DMS153 treated with DMSO at 0.1 percent for 48 hours (cell line): ENCODE data around the gene SPEM3.

Experiments used
- DNase-seq: peaks from one replicate; lab custom pipeline; 2025; ENCODE audit not compliant: unreplicated experiment; lab: John Stamatoyannopoulos, UW

The SPEM3 gene

GRCh38 chr17:7428557-7428956 is at the start of gene SPEM3:
Gene SPEM3, plus strand, starts transcription at chr17:7428857. Its CDS starts 46 bp downstream, at chr17:7428903.
- DNase-seq, result no peak

- no peak for DNase-seq
Observed at GRCh38 chr17:7379134-7379533, 49.5 kb upstream of the SPEM3 start.

GRCh38 chr17:7380321-7380720 is 48.3 kb upstream of the SPEM3 start:
- DNase-seq, result no peak

DNA sequence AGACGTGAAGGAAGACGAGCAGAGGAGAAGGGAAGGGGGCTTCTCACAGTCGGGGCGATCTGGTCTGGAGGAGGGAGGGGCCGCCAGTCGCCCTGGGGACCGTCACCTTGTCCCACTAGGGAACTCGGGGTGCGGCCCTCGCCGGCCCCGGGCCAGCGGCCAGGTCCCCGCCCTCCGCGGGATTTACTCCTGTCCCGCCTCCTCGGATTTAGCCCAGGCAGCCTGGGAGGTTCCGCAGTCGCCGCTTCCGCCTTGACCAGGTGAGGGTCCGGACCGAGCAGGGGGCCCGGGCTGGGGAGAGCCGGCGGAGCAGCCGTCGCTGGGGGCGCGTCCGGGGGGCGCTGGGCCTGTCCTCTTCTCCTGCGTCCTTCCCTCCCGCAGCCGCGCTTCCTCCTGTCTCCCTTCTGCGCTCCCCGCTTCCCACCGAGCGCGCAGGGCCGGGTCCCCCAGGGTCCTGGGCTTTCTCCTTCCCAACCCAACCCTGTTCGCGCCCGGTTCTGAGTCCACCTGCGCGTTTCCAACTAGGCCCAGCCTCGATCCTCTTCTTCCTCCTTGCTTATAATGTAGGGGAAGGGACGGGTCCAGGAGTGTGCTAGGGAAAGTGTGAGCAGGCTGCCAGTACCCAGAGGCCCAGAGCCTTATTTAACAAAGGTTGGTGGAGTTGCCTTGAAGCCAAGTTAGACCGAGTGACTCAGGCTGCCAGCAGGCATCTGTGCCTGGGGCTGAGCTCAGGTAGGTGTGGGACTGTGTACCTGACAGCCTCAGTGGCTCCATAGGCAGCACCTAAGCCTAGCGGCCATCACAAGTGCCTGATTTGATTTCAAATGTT is 47.6 kb upstream of the SPEM3 start, which contains the start of gene TNK1:
Gene TNK1 (plus strand): TSS at position 235 of the 829 bp plus-strand sequence. CDS start 1,838 bp downstream, outside the sequence.
- DNase-seq, result no peak

DNA sequence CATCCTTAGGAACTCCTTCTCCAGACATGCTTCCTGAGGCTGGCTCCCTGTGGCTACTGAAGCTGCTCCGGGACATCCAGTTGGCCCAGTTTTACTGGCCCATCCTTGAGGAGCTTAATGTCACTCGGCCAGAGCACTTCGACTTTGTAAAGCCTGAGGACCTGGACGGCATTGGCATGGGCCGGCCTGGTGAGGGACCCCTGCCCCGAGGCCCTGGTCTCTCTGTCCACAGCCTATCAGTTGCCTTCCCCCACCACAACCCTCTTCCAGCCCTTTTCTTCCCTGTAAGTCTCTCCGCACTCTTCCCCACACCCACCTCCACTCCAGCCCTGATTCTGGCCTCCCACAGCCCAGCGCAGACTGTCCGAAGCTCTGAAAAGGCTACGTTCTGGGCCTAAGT is 45.8 kb upstream of the SPEM3 start:
- DNase-seq, result no peak

DNA sequence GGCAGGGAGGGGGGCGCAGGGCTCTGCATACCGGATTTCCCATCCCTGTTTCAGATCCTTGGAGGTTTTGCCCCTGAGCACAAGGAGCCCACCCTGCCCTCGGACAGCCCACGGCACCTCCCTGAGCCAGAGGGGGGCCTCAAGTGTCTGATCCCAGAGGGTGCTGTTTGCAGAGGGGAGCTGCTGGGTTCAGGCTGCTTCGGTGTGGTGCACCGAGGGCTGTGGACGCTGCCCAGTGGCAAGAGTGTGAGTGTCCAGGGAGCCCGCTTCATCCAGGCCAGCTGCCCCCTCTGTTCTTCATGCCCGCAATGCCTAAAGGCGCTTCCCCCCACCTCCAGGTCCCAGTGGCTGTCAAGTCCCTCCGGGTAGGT is 45.3 kb upstream of the SPEM3 start:
- no peak for DNase-seq

GRCh38 chr17:7383742-7384488 is 44.7 kb upstream of the SPEM3 start:
- no peak for DNase-seq

GRCh38 chr17:7384489-7385081 is 44.1 kb upstream of the SPEM3 start:
- no peak for DNase-seq

- no peak for DNase-seq
Observed at GRCh38 chr17:7388856-7389255, 39.8 kb upstream of the SPEM3 start.

GRCh38 chr17:7389924-7390910 is 38.4 kb upstream of the SPEM3 start:
- DNase-seq, result no peak

DNA sequence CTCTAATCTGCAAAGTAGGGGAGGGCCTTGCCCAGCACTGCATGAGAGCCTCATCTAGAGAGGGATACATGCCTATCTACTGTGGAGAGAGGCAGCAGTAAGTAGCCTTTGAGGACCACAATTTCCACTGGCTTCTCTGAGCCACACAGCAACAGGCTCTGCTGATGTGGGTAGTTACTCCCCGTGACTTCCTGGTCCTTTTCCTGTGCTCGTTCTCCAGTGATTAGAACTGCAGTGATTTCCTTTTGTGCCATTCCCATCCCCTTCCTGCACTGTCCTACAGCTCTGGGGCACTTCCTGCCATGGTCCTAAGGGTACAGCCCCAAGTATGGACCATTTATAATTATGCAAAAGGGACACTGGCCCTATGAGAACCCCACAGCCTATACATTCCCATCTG is 37.4 kb upstream of the SPEM3 start:
- DNase-seq, result no peak

DNA sequence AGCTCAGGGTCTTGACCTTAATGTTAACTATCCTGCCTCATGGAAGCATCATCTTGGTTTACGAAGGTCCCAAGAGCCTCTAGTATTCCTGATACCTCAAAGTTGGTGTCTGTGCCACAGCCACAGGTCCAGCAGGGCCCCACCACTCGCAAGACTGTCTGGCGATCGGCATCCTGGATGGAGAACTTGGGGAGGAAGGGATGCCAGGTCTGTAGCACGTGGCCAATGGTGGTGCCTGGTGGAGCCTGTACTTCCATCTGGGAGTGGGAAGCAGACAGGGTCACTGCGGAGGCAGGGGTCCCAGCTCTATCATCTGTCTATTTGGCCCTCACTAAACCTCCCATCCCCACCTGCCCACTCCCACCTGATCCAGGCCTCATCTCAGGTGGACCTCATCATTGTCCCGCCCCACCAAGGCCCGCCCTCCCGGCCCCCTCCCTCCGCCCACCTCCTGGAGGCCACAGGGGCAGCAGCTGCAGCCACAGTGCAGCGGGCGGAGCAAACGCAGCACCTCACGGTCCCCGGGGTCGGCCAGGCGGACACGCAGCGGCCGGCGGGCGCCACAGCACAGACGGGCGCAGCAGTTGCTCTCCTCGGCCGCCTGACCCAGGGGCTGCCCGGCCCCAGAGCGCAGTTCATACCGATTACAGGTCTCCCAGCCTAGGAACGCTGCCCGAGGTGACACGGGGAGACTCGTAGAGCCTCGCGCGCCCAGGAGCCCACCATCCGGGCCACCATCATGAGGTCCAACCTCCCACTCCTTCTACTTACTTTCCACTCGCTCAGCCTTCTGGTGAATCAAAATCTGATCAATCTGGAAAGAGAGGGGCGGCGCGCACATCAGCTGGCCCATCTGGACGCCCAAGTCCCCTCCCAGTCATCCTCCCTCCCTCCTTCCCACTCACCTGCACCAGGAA is 35.7 kb upstream of the SPEM3 start:
- DNase-seq, result no peak

DNA sequence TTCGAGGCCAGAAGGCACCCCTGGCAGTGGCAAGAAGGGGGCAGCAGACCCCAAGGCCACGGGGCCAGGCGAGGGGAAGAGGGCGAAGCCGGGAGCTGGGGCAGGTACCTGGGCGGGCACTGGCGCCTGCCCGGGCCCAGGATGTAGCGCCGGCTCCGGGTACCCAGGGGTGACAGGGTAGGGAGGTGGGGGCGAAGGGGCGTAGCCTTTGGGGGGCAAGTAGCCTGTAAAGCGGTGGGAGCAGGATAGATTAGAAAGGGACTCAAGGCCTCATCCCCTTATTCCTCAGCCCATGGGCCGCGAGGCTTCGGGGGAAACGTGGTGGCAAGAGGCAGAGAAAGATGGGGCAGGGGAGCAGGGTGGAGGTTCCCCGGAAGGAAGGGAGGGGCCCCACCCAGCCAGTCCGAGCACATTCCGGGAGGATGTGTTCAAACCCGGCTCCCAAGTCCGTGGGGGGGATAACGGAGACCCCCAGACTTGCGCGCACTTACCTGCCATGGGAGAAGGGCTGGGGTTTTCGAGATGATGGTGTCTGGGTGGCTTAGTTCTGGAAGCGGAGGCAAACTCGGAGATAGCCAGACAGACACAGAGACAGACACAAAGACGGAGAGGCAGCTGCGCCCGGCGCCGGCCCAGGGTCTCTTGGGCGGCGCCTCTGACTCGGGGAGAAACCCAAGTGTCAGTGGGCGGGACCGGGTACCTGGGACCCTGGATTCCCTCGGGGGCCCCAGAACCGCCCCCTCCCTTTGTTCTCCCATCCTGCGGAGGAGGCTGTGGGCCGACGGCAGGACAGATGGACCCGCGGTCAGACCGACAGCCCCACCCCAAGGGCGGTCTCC is 34.8 kb upstream of the SPEM3 start:
- no peak for DNase-seq

DNA sequence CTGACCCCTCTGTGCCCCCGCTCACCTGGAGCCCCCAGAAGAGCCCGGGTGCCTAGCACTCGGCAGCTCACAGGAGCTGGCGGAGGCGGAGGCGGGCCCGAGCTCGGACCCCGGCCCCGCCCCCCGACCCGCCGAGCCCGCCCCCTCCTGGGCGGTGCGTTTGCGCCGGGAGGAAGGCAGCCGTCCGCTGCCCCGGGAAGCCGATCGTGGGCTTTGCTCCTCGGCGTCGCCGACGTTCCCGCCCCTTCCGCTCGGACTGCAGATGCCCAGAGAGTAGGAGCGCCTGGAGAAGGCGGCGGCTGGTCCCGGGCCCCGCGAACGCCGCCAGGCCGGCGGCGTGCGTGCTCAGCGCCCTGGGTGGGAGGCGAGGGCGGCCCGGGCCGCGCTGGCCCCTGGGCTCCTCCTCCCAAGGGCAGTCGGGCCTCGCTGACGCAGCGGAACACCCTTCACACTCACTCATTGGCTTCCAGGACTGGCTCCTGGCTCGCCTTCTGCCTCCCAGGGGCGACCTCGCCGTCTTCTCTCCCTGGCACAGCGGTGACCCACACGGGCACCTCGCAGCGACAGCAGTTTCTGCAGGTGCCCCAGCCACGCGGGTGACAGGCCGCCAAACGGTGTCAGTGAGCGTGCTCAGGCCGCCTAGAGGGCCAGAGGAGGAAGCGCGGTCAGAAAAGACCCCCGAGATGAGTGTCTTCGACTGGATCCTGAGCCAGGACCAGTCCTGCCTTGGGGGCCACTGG is 34.0 kb upstream of the SPEM3 start, which contains the start of gene PLSCR3:
Gene PLSCR3 (minus strand): TSS at position 74 of the 740 bp plus-strand sequence. CDS start 415 bp downstream, outside the sequence.
- DNase-seq, result peak; percentile 20

DNA sequence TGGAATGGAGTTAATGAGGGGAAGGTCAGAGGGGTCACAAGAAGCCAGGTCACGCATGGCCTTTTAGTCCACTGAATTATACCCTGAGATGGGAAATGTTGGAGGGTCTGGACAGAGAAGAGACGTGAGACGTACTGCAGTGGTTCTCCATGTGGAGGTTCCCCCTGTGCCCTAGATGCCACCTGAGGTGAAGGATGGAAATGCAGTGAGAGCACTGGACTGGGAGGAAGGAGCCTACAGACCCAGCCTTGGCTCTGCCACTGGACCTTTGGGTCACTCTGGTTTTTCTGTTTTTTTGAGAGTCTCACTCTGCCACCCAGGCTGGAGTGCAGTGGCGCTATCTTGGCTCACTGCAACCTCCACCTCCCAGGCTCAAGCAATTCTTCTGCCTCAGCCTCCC is 32.5 kb upstream of the SPEM3 start:
- no peak for DNase-seq

- no peak for DNase-seq
Observed at GRCh38 chr17:7398612-7399011, 30.0 kb upstream of the SPEM3 start.

DNA sequence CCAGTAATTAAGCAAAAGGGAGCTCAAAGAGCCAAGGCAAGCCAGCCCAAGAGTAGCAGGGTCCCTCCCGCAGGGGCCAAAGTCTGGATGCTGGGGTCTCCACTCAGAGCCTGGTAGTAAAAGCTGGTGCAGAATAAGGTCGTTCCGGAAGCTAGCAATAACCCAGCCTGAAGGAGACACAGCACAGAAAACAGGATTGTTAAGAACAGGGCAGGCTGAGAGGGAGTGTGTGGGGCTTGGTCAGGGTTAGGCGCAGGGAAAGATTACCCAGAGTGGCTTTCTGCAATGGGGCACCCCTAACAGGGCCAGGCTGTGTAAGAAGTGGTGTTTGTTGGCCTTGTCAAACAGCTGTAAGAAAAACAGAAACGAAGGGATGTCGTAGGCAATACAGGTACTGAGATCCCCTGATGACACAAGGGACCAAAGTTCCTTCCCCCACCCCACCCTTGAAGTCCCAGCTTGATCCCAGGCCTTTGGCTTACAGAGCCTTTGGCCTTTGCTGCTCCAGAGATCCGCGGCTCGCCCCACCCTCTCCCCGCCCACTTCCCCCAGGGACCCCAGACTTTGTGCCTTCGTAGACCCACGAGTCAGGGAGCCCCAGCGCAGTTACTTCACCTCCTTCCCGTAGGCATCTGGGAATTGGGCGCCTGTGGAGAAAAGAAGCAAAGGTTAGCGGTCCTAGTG is 25.5 kb upstream of the SPEM3 start:
- DNase-seq, result no peak

GRCh38 chr17:7403727-7403976 is 25.0 kb upstream of the SPEM3 start:
- no peak for DNase-seq
